ENCODE measurements around the gene RNF180.

RNF180 gene, protein sequence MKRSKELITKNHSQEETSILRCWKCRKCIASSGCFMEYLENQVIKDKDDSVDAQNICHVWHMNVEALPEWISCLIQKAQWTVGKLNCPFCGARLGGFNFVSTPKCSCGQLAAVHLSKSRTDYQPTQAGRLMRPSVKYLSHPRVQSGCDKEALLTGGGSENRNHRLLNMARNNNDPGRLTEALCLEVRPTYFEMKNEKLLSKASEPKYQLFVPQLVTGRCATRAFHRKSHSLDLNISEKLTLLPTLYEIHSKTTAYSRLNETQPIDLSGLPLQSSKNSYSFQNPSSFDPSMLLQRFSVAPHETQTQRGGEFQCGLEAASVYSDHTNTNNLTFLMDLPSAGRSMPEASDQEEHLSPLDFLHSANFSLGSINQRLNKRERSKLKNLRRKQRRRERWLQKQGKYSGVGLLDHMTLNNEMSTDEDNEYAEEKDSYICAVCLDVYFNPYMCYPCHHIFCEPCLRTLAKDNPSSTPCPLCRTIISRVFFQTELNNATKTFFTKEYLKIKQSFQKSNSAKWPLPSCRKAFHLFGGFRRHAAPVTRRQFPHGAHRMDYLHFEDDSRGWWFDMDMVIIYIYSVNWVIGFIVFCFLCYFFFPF

DNA sequence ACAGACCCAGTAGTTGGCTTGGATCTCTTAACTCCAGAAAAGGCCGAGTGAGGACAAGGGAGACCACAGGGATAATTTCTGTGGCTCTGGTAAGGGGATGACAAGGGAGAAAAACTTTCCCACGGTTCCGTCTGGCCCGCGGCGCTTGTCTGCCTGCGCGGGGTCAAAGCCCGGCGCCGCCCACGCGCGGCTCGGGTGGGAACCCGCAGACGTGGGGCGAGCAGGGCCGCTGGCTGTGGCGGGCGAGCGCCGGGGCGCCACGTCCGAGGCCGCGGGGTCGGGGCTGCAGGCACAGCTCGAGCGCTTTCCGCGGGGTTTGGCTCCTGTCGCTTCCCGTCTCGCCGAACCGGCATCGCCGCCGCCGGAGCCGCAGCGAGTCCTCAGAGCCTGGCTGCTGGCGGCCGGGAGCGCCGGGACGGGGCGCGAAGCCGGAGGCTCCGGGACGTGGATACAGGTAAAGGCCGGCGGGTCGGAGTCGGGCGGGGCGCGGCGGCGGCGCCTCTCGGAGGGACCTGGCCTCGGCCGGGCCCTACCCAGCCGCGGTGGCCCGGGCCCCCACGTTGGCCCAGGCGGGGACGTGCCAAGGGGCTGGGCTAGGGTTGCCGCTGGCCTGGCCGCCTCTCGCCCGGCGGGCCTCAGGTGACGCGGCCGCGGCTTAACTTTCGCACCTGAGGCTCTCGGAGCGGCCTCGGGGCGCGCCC, at the start of gene RNF180:
Gene RNF180 (plus strand): TSS at position 344 of the 701 bp plus-strand sequence. CDS start 34,965 bp downstream, outside the sequence.
- no peak for DNase-seq (ENCODE audit: low read depth, low spot score)

DNA sequence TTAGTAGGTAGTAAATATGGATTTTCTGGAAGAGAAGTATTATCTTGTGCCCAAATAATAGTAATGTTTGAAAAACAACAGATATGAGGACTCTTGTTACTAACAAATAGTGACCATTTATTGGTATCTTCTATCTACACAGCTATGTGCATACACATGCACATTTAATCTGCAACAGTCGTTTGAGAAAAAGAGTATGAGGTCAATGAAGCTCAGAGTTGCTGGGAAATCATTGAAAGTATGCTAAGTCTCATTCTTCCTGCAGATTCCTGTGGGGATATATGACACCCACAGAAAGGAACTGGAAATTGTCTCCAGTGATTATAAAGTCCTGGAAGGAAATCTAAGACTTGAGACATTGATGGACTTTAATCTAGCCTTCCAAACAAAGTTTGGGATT, 40.1 kb upstream of the RNF180 start:
- DNase-seq (ENCODE audit: low read depth, low spot score): no peak

DNA sequence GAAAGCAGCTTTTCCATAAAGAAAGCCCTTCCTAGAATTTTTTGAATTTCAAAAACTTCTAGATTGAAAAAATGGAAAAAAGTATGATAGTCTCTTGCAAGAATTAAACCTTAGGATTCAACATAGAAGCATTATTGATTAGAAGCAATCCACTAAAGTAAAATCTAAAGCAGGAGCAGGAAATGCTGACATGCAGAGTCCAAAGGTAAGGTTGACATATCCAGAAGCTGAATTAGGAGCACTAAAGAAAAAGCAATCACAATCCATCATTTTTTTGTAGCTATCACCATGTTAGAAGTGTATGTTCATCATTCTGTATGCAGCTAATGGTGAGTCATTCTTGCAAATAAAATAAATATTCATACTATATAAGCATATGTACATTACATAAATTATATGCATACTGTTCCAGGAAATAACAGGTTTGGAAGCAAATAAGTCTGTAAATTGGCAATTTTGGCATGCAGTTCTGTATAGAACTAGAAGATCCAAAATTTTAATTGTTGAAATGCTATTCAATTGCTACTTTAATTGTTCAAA, 39.4 kb upstream of the RNF180 start:
- no peak for DNase-seq (ENCODE audit: low read depth, low spot score)

DNA sequence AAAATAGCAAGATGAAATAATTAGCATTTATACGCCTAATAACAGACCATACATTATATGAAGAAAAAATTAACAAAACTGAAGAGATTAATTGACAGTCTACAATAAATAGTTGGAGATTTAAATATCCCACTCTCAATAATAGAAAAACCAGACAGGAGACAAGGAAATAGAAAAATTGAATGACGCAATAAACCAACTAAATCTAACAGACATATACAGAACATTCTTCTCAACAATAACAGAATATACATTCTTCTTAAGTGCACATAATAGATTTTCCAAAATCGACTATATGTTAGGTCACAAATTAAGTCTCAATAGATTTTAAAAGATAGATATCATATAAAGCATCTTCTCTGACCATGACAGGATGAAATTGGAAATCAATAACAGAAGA, 25.6 kb upstream of the RNF180 start:
- no peak for DNase-seq (ENCODE audit: low read depth, low spot score)

DNA sequence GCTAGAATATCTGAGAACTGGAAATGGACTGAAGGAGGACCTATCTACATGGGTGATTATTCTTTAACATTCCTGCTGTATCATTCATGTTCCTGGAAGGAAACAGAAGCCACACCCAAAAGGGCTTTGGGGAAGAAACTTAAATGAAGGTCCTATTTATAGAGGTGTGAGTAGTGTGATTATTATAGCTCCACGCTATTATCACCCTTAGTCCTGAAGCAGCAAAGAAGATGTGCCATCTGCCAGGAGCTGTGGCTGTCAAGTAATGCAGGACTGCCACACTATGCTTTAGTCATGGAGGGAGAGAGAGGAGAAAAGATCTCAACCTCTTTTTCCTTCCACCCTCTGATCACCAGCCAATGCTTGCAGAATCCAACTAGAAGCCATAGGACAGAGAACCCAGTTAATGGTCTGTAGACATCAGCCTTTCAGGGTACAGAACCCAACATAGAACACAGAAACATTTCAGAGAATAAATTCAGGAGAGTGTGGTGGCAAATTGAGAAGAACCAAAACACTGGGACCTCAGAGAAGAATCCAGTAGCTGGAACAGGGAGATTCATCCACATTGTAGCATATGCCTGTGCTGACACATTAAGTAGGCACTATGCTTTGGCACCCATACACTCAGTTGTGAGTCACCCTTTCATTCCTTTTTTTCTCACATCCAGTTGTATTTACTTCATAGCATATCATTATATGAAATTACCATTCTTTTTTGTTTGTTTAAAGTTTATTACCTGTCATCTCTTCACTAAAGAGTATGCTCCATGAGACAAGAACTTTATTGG, 21.0 kb upstream of the RNF180 start:
- DNase-seq (ENCODE audit: low read depth, low spot score): no peak

DNA sequence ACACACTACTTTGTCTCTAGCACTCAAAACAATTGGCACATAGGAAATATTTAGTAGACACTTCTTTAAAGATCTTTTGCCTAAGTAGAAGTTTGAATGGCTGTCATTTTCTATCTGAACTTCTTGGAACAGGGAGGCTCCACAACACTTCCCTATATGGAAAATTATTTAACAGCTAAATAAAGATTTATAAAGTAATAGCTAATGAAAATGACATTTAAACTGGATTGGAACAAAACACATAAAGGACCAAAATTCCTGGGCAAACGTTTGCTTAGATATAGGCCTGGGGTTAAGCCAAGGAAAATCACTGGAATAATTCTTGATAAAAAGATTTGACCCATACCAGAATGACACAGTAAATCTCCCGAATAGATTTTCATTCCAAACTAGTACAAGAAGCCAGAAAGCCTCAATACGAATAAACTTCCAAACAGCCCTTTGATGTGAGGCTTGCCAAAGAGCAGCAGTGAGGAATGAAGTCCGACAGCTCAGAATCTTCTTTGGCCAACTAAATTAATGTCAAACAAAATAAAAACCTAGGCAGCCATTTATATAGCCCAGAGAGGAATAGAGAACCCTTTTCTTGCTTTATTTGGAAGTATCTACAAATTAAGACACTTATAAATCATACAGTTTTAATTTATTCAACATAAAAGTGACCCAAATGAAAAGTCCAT, 20.3 kb upstream of the RNF180 start:
- no peak for DNase-seq (ENCODE audit: low read depth, low spot score)

DNA sequence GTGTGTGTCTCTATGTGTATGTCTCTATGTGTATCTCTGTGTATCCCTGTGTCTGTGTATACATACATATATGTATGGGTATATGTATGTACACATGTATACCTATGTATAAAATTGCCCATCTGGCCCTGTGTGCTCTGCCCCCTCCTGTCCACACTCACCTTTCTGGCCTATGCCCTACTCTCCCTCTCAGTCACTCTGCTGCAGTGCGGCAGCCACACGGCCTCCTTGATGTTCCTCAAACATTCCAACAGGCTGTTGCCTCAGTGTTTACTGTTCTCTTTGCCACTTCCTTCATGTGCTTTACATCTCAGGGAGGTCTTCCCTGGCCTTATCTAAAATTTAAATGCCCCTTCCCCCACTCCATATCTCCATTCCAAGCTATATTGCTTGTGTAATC, 18.3 kb upstream of the RNF180 start:
- DNase-seq (ENCODE audit: low read depth, low spot score): no peak

DNA sequence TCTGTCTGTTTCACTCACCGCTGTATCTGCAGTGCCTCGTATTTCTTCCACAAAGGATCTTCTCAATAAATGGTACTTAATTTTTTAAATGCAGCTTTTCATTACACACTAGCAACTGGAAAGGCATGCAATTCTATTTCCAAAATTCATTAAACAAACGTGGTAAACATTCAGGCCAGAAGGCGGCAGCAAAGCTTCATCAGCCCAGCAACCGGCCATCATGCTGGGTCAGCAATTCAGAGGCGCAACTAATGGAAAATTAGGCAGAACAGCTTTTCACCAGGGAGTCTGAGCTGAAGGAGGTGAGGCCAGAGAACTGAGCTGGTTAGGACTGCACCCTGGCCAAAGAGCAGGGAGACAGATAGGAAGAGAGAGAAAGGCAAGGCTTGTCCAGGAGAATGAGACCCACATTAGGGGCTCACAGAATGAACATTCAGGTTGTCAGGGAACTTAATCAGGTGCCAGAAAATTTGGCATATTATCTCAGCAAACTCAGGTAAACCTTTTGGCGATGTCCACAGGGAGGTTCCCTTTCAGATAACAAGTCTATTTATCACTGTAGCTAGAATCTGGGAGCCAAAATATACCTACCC, 17.7 kb upstream of the RNF180 start:
- DNase-seq (ENCODE audit: low read depth, low spot score): no peak

DNA sequence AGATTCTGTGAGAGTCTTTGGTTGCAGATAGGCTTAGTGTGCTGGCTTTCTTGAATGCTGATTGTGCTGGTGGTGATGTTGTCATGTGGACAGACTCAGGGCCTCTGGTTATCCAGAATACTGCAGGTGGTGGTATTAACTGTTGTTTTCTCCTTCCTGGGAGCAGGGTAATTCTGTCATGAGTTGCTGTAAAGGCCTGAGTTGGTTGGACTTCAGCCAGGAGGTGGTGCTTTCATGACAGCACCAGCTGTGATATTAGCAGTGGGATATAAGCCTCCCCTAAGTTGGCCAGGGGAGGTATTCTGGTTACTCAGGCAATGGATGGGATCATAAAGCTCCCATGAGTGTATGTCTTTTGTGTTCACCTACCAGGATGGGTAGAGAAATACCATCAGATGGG, 16.4 kb upstream of the RNF180 start:
- DNase-seq (ENCODE audit: low read depth, low spot score): no peak

DNA sequence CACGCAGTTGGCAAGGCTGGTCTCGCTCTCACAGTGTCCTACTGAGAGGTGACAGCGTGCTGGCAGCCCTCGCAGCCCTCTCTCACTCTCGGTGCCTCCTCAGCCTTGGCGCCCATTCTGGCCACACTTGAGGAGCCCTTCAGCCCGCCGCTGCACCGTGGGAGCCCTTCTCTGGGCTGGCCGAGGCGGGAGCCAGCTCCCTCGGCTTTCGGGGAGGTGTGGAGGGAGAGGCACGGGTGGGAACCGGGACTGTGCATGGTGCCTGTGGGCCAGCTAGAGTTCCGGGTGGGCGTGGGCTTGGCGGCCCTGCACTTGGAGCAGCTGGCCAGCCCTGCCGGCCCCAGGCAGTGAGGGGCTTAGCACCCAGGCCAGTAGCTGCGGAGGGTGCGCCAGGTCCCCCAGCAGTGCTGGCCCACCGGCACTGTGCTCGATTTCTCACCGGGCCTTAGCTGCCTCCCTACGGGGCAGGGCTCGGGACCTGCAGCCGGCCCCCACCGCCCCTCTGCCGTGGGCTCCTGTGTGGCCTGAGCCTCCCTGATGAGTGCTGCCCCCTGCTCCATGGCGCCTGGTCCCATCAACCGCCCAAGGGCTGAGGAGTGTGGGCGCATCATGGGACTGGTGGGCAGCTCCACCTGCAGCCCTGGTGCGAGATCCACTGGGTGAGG, 15.7 kb upstream of the RNF180 start:
- DNase-seq (ENCODE audit: low read depth, low spot score): no peak

DNA sequence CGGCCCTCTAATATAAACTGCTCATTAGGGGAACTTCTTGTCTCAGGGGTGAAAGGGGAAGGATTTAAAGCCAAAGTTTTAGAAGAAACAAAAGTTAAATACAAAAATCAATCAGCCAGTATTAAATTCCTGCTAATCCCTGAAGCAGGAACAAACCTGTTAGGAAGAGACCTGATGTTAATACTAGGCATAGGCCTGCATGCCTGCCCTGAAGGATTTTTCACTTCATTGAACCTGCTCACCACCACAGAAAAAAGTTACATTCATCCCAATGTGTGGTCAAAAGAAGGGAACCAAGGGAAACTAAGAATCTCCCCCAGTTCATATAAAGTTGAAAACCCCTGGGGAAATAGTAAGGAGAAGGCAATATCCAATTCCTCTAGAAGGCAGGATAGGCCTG, 9.4 kb upstream of the RNF180 start:
- DNase-seq (ENCODE audit: low read depth, low spot score): no peak

DNA sequence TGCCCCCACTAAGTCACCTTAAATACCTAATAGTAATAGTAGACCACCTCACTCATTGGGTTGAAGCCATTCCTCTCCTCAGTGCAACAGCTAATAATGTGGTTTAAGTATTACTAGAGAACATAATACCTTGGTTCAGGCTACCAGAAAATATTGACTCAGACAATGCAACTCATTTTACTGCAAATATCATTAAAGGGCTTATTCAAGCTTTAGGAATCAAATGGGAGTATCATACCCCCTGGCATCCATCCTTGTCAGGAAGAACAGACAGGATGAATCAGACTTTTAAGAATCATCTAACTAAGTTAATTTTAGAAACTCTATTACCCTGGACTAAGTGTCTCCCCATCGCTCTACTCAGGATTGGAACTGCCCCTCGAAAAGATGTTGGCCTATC, 6.8 kb upstream of the RNF180 start:
- DNase-seq (ENCODE audit: low read depth, low spot score): no peak

DNA sequence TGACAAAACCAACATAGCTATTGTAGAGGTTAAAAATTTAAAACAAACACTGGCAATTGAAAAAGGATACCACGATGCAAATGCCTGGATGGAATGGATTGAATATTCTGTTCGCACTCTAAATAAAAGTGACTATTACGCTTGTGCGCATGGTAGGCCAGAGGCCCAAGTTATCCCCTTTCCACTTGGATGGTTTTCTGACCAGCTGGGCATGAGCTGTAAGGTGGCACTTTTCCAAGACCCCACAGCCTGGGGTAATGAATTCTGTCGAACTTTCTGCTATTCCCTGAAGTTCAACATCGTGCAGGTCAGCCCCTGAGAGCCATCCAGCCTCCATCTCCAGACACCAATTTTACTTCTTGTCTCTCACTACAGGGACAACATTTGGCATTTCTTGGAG, 5.4 kb upstream of the RNF180 start:
- DNase-seq (ENCODE audit: low read depth, low spot score): no peak

DNA sequence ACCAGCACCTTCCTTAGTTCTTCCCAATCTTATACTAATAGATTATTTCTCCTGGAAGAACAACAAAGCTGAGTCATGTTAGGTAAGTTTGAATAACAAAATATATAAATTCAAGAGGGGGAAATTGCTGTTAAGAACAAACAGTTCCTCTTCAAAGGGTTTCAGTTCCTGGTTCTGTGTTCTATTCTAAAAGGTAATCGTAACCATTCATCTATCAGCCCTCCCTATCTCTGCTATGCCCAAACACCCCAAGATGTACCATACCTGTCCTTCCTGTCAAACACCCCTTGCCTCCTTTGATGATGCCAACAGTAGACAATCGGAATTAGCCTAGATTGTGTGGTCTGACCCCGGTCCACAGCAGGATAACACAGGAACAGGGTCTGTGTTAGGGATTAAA, 4.2 kb upstream of the RNF180 start:
- no peak for DNase-seq (ENCODE audit: low read depth, low spot score)

DNA sequence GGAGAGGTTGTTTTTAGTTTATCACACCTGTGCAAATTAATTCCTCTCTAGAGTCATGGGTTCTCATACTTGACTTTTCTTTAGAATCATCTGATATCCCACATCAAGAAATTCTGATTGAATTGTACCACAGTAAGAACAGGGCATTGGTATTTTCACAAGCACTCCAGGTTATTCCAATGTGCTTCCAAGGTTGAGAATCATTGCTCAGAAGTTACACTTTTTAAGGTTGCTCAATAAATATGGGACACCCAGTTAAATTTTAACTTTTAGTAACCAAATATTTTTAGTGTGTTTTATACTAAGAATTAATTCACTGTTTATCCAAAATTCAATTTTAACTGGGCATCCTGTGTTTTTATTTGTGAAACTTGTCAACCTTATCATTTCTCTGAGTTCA, 2.5 kb upstream of the RNF180 start:
- DNase-seq (ENCODE audit: low read depth, low spot score): no peak

DNA sequence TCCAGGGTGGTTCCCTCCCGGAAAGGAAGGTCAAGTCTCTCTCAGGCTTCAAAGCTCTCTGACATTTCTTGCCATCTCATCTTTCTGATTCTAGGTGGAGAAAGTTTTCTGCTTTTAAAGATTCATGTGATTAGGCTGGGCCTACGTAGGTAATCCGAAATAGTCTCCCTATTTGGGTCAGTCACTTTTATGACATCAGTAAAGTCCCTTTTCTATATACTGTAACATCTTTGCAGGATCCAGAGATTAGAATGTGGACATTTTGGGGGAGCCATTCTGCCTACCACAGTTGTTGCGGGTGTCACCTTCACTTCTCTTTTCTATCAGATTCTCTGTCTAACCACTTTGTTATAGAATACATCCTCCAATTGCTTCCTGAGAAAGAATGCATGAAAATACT, 1.9 kb upstream of the RNF180 start:
- DNase-seq (ENCODE audit: low read depth, low spot score): no peak

DNA sequence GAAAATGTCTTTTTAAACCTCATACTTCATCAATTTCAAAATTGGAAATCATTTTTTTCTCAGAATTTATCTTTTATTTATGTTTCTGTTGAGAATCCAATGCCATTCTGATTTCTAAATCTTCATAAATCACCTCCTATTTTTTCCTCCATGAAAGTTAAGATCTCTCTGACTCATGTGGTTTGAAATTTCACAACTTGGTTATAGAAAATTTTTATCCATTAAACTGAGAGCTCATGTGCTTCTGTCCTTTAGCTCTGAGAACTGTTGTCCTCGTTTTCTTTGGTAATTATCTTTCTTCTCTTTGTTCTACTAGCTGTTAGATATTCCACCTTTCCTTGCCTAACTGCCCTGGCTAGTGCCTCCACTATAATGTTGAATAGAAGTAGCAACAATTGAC, 1.5 kb upstream of the RNF180 start:
- DNase-seq (ENCODE audit: low read depth, low spot score): no peak

DNA sequence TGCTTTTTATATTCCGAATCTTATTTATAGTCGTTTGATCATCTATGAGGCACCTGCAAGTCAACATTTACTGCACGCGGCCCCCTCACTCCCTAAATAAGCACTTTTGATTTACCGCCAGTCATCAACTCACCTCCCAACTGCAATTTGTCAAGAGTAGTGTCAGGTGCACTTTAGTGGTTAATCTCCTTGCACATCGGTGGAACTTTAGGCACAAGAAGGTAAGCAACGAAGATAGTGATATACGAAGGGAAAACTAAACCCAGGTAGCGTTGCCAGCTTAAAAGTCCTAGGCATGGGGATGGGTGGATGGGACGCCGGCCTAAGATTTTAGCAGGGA, 513 bp upstream of the RNF180 start:
- no peak for DNase-seq (ENCODE audit: low read depth, low spot score)

DNA sequence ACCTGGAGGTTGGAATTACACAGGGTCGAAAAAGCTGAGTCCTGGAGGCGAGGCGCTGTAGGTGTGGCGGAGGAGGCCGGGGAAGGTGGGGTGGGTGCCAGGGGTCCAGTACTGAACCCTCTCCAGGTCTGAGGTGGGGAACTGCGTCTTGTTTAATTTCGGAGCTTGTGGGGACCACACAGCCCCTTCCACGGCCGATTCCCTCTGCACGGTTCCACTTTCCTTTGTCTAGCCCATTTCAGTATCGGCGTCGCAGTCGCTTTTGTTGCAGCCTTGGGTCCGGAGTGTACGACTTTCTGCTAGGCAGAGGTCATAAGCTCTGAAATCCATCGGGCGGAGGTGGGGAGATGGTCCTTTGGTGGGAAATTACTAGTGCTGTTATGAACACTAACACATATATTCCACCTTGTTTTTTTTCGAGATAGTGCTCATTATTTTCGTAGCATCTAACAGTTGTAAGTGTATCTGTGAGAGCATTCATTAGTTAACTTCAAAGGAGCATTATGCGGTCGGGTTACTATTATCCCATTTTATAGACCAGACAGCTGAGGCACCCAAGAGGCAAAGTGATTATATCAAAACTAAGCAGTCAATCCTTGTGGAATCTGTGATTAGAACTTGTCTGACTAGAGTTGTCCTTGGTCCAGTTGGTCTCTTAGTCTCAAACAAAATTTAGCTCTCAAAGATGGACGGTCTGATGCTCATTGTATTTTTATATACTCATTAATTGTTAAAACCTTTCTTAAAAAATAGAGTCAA, 737 bp downstream of the RNF180 start:
- no peak for DNase-seq (ENCODE audit: low read depth, low spot score)

DNA sequence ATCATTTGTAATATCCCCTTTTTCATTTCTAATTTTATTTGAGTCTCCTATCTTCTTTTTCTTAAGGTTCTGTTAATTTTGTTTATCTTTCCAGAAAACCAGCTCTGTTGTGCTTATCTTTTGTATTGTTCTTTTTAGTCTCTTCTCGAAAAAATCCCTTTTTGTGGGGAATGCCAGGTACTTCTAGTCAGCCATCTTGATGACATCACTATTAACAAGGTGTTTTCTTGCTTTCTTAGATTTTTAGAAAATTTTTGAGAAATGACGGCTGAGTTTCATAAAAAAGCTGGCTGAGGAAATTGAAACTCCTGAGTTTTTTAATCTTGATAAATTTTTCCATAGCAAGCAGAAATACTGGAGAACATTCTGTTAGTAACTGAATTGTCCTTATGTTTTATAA, 10.7 kb downstream of the RNF180 start:
- DNase-seq (ENCODE audit: low read depth, low spot score): no peak

All from iPS DF 19.7 (cell line).